Karpas-422 (cell line): ENCODE measurements around the gene EPHB1. TPM values are rescaled to one million over a fixed set of nuclear protein-coding genes. Genes with fewer than 3 reads are reported as not detected.

ENCODE experiments used
- DNase-seq: peaks from one replicate; pipeline ENCODE4 v3.0.0-alpha.2; 2015
- H2AFZ ChIP-seq: fragments of 200-600 bp; sonication (generic); 2 replicates; pipeline ENCODE4 v1.6.1; 2014; ENCODE audit warnings: antibody characterized with exemption, low read length, mixed read lengths
- H3K27ac ChIP-seq: fragments of 200-600 bp; sonication (generic); 2 replicates; pipeline ENCODE4 v1.5.1; 2014; ENCODE audit warnings: mild to moderate bottlenecking, low read length, moderate library complexity
- H3K27me3 ChIP-seq: fragments of 200-600 bp; sonication (generic); 2 replicates; pipeline ENCODE4 v1.6.1; 2014; ENCODE audit warnings: low read length, mixed read lengths
- H3K36me3 ChIP-seq: fragments of 200-600 bp; sonication (generic); 2 replicates; pipeline ENCODE4 v1.6.1; 2014; ENCODE audit warnings: low read length, mixed read lengths; ENCODE audit not compliant: insufficient read depth
- H3K4me1 ChIP-seq: fragments of 200-600 bp; sonication (generic); 2 replicates; pipeline ENCODE4 v1.6.1; 2014; ENCODE audit warnings: mild to moderate bottlenecking, low read length, mixed read lengths
- H3K4me2 ChIP-seq: fragments of 200-600 bp; sonication (generic); 2 replicates; pipeline ENCODE4 v1.6.1; 2014; ENCODE audit warnings: low read length, low read depth, mild to moderate bottlenecking; ENCODE audit not compliant: poor library complexity, severe bottlenecking
- H3K4me3 ChIP-seq: fragments of 200-600 bp; sonication (generic); 2 replicates; pipeline ENCODE4 v1.5.1; 2014; ENCODE audit warnings: mild to moderate bottlenecking, antibody characterized with exemption, low read length, mixed read lengths
- H3K79me2 ChIP-seq: fragments of 200-600 bp; sonication (generic); 2 replicates; pipeline ENCODE4 v1.6.1; 2014; ENCODE audit warnings: mild to moderate bottlenecking, low read length, mixed read lengths
- H3K9ac ChIP-seq: fragments of 200-600 bp; sonication (generic); 2 replicates; pipeline ENCODE4 v1.6.0; 2014; ENCODE audit warnings: low read length
- H3K9me2 ChIP-seq: fragments of 200-600 bp; sonication (generic), shearing (Covaris generic); replicated peaks from 2 replicates; pipeline ENCODE4 v1.6.0; 2014; ENCODE audit warnings: mild to moderate bottlenecking, low read length, moderate library complexity; ENCODE audit not compliant: insufficient read depth
- H3K9me3 ChIP-seq: fragments of 300-700, 200-600 bp; sonication (generic); 2 replicates; pipeline ENCODE4 v1.6.1; 2014; ENCODE audit warnings: low read length, mixed read lengths
- H4K20me1 ChIP-seq: fragments of 200-600 bp; sonication (generic); 2 replicates; pipeline ENCODE4 v1.6.1; 2014; ENCODE audit warnings: mild to moderate bottlenecking, antibody characterized with exemption, low read length, low read depth; ENCODE audit not compliant: insufficient read depth
- total RNA-seq: library from RNA; depleted of rRNA; stranded (reverse); fragments of >200 nt; shearing (Covaris generic); gene quantifications from 2 replicates; pipeline ENCODE4 v1.2.3, GENCODE V29; 2014; ENCODE audit warnings: low replicate concordance

The EPHB1 gene
- total RNA-seq, 1 experiment from 2014 or later, result 24.1 TPM

DNA sequence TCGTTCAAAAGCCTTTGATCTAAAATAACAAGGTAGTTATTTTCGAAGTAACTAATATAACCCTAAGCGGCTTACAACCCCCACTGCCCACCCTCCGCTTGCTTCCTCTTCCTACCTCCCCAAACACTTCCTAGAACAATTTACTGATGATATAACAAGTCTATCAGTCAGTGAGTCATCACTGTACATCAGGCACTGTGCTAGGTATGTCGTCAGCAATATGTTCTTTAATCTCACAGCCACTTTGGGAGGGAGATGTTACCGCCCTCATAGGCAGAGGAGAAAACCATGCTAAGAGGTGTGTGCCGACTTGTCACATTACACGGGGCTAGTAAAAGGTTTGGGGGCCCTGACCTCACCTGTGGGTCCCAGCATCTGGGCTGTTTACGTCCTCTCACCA is 381.8 kb downstream of the EPHB1 start:
- H3K27me3 ChIP-seq, result 0 out of 2 replicates have a peak, but pooled peaks cover 2% of the 10 kb centered on the region

DNA sequence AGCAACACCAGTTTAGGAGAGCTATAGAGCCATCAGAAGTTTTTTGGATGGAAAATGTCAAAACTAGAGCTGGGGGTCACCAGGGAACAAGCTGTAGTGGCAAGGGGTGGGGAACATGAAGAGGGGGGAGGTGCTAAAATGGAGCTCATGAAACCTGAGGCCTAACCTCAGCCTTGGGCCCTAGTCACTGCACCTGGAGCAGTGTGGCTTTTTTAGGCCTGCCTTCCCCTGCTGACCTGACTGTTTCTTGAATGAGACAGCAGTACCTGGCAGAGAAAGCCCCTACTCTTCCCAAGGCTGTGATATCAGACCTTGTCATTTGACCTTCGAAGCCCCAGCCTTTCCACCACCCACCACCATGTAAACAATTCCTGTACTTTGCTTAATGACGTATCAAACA is 383.5 kb downstream of the EPHB1 start:
- Histone ChIP-seq H3K79me2 (no peaks in the 10 kb centered on the region), H3K9me2 (no peaks in the 10 kb centered on the region), H3K27me3 (no peaks in the 10 kb centered on the region), H3K9ac (no peak overlapping the region), H3K36me3 (no peaks in the 10 kb centered on the region; the same call in 1 of the 2 replicates), H3K4me3 (no peak overlapping the region), H3K27ac (no peak overlapping the region), H2AFZ (no peak overlapping the region), H3K9me3 (no peaks in the 10 kb centered on the region), H3K4me1 (peaks cover 4% of the 10 kb centered on the region; the same call in 1 of the 2 replicates), H4K20me1 (no peaks in the 10 kb centered on the region), H3K4me2 (no peak overlapping the region)
- DNase-seq, result no peak

More for the DNA sequence above, 381.8 kb downstream of the EPHB1 start:
- Histone ChIP-seq H3K27ac (no peak overlapping the region), H3K79me2 (no peaks in the 10 kb centered on the region), H3K36me3 (no peaks in the 10 kb centered on the region; the same call in 1 of the 2 replicates), H3K4me3 (no peak overlapping the region), H3K9me3 (no peaks in the 10 kb centered on the region), H3K9ac (no peak overlapping the region), H4K20me1 (no peaks in the 10 kb centered on the region), H2AFZ (no peak overlapping the region), H3K4me2 (no peak overlapping the region), H3K9me2 (no peaks in the 10 kb centered on the region), H3K4me1 (peaks cover 5% of the 10 kb centered on the region)
- no peak for DNase-seq

DNA sequence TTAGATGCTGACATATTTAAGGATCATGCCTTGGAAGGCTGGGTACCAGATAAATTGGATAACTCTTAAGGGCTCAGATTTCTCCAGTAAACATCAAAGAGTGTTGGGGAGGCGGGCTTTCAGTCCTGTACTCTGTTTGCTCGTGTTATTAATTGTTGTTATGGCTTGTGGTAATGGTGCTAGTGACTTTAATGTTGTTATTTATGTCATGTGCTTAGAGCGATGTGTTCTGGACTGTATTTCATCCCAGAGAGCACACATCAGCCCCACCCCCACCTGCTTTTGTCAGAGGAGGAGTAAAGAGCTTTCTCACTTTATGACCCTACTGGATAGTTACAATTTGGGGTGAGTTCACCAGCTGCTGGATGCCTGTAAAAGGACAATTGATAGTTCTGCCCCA is 386.3 kb downstream of the EPHB1 start:
- Histone ChIP-seq H3K9ac (no peak overlapping the region), H3K4me2 (no peak overlapping the region), H3K4me3 (no peak overlapping the region), H3K9me3 (no peaks in the 10 kb centered on the region), H3K4me1 (peaks cover 4% of the 10 kb centered on the region; the same call in 1 of the 2 replicates), H3K27me3 (no peaks in the 10 kb centered on the region), H2AFZ (no peak overlapping the region), H4K20me1 (no peaks in the 10 kb centered on the region), H3K79me2 (no peaks in the 10 kb centered on the region), H3K9me2 (no peaks in the 10 kb centered on the region), H3K36me3 (no peaks in the 10 kb centered on the region; the same call in 1 of the 2 replicates), H3K27ac (no peak overlapping the region)
- DNase-seq, result no peak

DNA sequence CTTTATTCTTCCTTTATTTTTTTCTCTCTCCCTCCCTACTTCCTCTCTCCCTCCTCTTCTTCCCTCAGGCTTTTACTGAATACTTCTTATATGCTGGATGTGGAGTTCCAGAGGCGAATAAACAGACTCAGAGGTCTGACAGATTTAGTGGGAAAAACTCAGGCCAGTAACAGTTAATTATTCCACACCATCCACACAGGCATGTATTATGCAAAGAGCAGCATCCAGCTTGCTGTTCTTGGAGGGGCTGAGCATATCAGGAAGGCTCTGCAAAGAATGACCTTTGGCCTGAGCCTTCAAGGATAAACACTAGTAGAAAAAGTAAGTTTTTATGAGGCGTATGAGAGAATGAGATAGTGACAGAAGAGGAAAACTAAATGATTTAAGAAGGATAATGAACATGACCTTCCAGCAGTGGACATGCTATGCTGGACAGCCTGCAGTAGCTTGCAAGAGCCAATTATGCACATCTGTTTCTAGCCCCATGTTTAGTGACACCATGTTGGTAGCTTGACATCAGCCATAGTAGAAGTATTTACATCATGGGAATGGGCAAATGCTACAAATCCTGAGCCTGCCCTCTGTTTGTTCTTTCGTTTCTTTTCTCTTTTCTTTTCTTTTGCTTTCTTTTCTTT is 387.4 kb downstream of the EPHB1 start:
- H3K4me1 ChIP-seq, result peaks cover 4% of the 10 kb centered on the region; the same call in 1 of the 2 replicates
- H2AFZ ChIP-seq, result no peak overlapping the region
- H3K4me2 ChIP-seq, result no peak overlapping the region
- DNase-seq, result no peak
- no peaks in the 10 kb centered on the region for H3K9me3 ChIP-seq
- H3K27ac ChIP-seq, result no peak overlapping the region
- no peak overlapping the region for H3K4me3 ChIP-seq
- H4K20me1 ChIP-seq, result no peaks in the 10 kb centered on the region
- no peaks in the 10 kb centered on the region; the same call in 1 of the 2 replicates for H3K36me3 ChIP-seq
- H3K9ac ChIP-seq, result no peak overlapping the region
- H3K79me2 ChIP-seq, result no peaks in the 10 kb centered on the region
- H3K9me2 ChIP-seq, result no peaks in the 10 kb centered on the region
- H3K27me3 ChIP-seq, result no peaks in the 10 kb centered on the region

DNA sequence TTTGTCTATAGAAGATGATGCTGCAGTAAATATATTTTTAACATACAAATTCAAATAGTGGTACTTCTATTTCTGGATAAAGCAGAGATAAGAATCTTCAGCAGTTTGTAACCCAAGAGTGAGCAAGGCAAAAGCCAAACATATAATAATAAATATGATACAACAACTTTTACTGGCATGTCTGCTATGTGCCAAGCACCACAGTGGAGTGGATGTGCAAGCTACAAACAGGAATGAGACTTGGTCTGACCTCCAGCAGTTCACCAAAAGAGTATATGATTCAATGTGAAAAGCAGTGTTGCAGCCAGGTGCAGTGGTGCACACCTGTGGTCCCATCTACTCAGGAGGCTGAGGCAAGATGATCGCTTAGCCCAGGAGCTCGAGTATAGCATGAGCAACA is 395.6 kb downstream of the EPHB1 start:
- H3K4me1 ChIP-seq, result no peaks in the 10 kb centered on the region
- H2AFZ ChIP-seq, result no peak overlapping the region
- H3K27ac ChIP-seq, result no peak overlapping the region
- no peak for DNase-seq
- H3K9ac ChIP-seq, result no peak overlapping the region
- H3K9me2 ChIP-seq, result no peaks in the 10 kb centered on the region
- H3K79me2 ChIP-seq, result no peaks in the 10 kb centered on the region
- H3K4me3 ChIP-seq, result no peak overlapping the region
- no peaks in the 10 kb centered on the region for H3K27me3 ChIP-seq
- H4K20me1 ChIP-seq, result no peaks in the 10 kb centered on the region
- H3K4me2 ChIP-seq, result no peak overlapping the region
- H3K9me3 ChIP-seq, result no peaks in the 10 kb centered on the region
- H3K36me3 ChIP-seq, result no peaks in the 10 kb centered on the region; the same call in 1 of the 2 replicates

DNA sequence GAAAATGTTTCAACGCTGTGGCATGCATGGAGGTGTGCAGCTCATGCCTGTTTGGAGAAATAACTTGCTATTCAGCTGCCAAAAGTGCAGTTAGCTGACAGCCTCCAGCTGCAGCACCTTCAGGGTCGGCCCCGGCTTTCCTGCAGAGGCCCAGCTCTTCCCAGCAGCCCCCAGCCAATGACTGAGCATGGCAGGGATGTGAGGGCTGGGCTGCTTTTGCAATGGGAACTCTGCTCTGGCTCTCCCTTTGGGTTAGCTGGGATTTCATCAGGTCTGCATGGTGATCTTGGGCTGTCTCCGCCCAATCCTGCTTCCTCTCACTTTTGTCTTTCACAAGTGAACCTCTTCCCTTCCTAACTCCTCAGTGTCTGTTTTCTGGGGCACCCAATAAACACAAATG is 396.6 kb downstream of the EPHB1 start:
- Histone ChIP-seq H3K27me3 (no peaks in the 10 kb centered on the region), H3K36me3 (no peaks in the 10 kb centered on the region; the same call in 1 of the 2 replicates), H3K4me1 (no peaks in the 10 kb centered on the region), H3K9me2 (no peaks in the 10 kb centered on the region), H3K79me2 (no peaks in the 10 kb centered on the region), H2AFZ (no peak overlapping the region), H3K4me2 (no peak overlapping the region), H4K20me1 (no peaks in the 10 kb centered on the region), H3K4me3 (no peak overlapping the region), H3K27ac (no peak overlapping the region), H3K9ac (no peak overlapping the region), H3K9me3 (no peaks in the 10 kb centered on the region)
- DNase-seq, result no peak

DNA sequence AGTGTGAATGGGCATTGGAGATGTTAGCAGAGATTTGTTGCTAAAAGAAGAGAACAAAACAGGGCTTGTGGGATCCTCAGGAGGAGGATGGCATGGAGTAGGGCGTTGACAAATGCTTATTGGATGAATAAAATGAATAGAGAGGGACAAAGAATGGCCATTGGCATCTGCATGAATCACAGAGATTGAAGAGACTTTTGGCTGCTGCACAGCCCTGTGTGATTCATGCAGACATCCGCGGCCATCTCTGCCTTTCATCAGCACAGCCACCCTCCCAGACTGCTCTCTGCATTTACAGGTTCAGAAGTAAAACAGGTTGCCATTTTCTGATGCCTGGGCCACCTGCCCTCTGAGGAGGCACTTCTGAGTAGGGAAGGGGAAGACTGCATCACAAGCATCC is 397.9 kb downstream of the EPHB1 start:
- Histone ChIP-seq H2AFZ (no peak overlapping the region), H3K27ac (no peak overlapping the region), H4K20me1 (no peaks in the 10 kb centered on the region), H3K9ac (no peak overlapping the region), H3K36me3 (no peaks in the 10 kb centered on the region; the same call in 1 of the 2 replicates), H3K4me3 (no peak overlapping the region), H3K9me2 (no peaks in the 10 kb centered on the region), H3K4me2 (no peak overlapping the region), H3K79me2 (no peaks in the 10 kb centered on the region), H3K27me3 (no peaks in the 10 kb centered on the region), H3K4me1 (no peaks in the 10 kb centered on the region), H3K9me3 (no peaks in the 10 kb centered on the region)
- DNase-seq, result no peak

DNA sequence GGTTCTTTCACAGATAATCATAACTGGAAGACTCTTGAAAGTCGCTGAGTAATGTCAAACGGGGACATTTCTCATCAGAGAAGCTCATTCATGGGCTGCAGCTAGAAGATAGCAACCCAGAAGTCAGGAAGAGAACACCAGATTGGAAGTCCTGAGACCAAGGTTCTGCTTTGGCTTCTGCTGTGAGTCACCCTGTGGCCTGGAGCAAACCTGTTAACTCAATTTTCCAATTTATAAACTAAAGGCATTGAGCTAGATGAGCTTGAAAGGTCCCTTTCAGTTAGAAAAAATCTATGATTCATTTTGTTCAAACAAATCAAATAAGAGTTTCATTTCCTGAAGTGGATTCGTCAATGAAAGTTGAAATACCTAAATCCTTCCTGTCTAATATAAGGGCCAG is 402.2 kb downstream of the EPHB1 start:
- Histone ChIP-seq H2AFZ (no peak overlapping the region), H3K9ac (no peak overlapping the region), H3K9me3 (no peaks in the 10 kb centered on the region), H3K4me2 (no peak overlapping the region), H3K27ac (no peak overlapping the region), H3K9me2 (no peaks in the 10 kb centered on the region), H3K79me2 (no peaks in the 10 kb centered on the region), H3K27me3 (no peaks in the 10 kb centered on the region), H3K36me3 (no peaks in the 10 kb centered on the region; the same call in 1 of the 2 replicates), H3K4me3 (no peak overlapping the region), H4K20me1 (no peaks in the 10 kb centered on the region), H3K4me1 (peaks cover 6% of the 10 kb centered on the region)
- DNase-seq, result no peak
